PC-9 (cell line): Measurements from ENCODE around the gene SLC41A1.

Source experiments
- EZH2 ChIP-seq: fragments of 200-600 bp; sonication (generic); IDR thresholded peaks from 2 replicates; pipeline ENCODE4 v1.8.0; 2017; ENCODE audit warnings: antibody characterized with exemption, low read depth
- TF ChIP-seq, protein P1 (sequence below): fragments of 200-600 bp; sonication (generic); conservative IDR thresholded peaks from 2 replicates; pipeline ENCODE4 v1.6.1; 2017; ENCODE audit warnings: mixed run types, antibody characterized with exemption, mild to moderate bottlenecking, moderate library complexity

- TF ChIP-seq, protein P1, sequence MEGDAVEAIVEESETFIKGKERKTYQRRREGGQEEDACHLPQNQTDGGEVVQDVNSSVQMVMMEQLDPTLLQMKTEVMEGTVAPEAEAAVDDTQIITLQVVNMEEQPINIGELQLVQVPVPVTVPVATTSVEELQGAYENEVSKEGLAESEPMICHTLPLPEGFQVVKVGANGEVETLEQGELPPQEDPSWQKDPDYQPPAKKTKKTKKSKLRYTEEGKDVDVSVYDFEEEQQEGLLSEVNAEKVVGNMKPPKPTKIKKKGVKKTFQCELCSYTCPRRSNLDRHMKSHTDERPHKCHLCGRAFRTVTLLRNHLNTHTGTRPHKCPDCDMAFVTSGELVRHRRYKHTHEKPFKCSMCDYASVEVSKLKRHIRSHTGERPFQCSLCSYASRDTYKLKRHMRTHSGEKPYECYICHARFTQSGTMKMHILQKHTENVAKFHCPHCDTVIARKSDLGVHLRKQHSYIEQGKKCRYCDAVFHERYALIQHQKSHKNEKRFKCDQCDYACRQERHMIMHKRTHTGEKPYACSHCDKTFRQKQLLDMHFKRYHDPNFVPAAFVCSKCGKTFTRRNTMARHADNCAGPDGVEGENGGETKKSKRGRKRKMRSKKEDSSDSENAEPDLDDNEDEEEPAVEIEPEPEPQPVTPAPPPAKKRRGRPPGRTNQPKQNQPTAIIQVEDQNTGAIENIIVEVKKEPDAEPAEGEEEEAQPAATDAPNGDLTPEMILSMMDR = no peak
- no peak for TF ChIP-seq EZH2
Observed at GRCh38 chr1:205787287-205787916, 25.6 kb downstream of the SLC41A1 start.
